Breast epithelium (tissue), 4 donors: ENCODE measurements around the gene TENM3. TPM values are rescaled to one million over a fixed set of nuclear protein-coding genes. Genes with fewer than 3 reads are reported as not detected.

Experiments used
- DNase-seq, 2 donors: peaks; one replicate each; pipeline ENCODE4 v3.0.0-alpha.2; 2019; ENCODE audit warnings: low spot score in 2 of 2
- H3K27ac ChIP-seq, 2 donors: fragments of 200-600 bp; sonication (generic) in 1 of 2; one replicate each; pipeline ENCODE4 v1.5.1; 2016 to 2019; ENCODE audit warnings: mild to moderate bottlenecking in 1 of 2
- H3K27me3 ChIP-seq, 2 donors: fragments of 200-600 bp; sonication (generic) in 1 of 2; one replicate each; pipeline versions ENCODE4 v1.5.1 to v1.6.0; 2017 to 2019; ENCODE audit warnings: control low read depth in 1 of 2, mild to moderate bottlenecking in 1 of 2
- H3K36me3 ChIP-seq: fragments of 200-600 bp; one replicate; pipeline ENCODE4 v1.5.1; 2019
- H3K4me1 ChIP-seq, 2 donors: fragments of 200-600 bp; sonication (generic); one replicate each; pipeline ENCODE4 v1.5.1; 2016 to 2019; ENCODE audit warnings: control low read depth in 1 of 2
- H3K4me3 ChIP-seq, 3 donors: fragments of 200-600 bp; sonication (generic); 1 replicate in 2 of 3; 2 replicates in 1 of 3; pipeline ENCODE4 v1.5.1; 2016 to 2019; ENCODE audit warnings: mild to moderate bottlenecking in 3 of 3, moderate library complexity in 2 of 3
- H3K9me3 ChIP-seq, 2 donors: fragments of 200-600 bp; sonication (generic) in 1 of 2; one replicate each; pipeline ENCODE4 v1.5.1; 2016 to 2019; ENCODE audit warnings: control low read depth in 1 of 2
- CTCF ChIP-seq, 3 donors: fragments of 450-650 bp; IDR thresholded peaks; one replicate each; pipeline ENCODE4 v1.5.1; 2016 to 2017; ENCODE audit warnings: antibody characterized with exemption in 3 of 3, mild to moderate bottlenecking in 3 of 3, moderate library complexity in 3 of 3
- POLR2A ChIP-seq: fragments of 450-650 bp; IDR thresholded peaks from one replicate; pipeline ENCODE4 v1.6.1; 2016; ENCODE audit warnings: antibody characterized with exemption, mild to moderate bottlenecking, moderate library complexity
- POLR2AphosphoS5 ChIP-seq, 3 donors: sonication (generic); formaldehyde crosslinking; IDR thresholded peaks; one replicate each; pipeline ENCODE4 v1.6.1; 2017; ENCODE audit warnings: antibody characterized with exemption in 3 of 3
- intact Hi-C: fragments of 100-400 bp; cut with DNase I; formaldehyde crosslinking; loops from one replicate; pipeline ENCODE4 v1.15.1; 2023; ENCODE audit warnings: low total_unique reads
- total RNA-seq, 3 donors: library from RNA; depleted of rRNA; stranded (reverse); fragments of >200 nt; gene quantifications; one replicate each; pipeline ENCODE4 v1.1.0, GENCODE V29; 2016

TENM3 gene
- total RNA-seq, 3 donors from 2014 or later, result 4.6 to 30.6 (median 8.8) TPM

- no peaks in the 10 kb centered on the region for H3K9me3 ChIP-seq
- H3K4me3 ChIP-seq, result no peak overlapping the region
- intact Hi-C loops, result no loop called here
- H3K36me3 ChIP-seq, result no peaks in the 10 kb centered on the region
- no peak for DNase-seq
- no peak overlapping the region for H3K27ac ChIP-seq
- TF ChIP-seq CTCF (IDR thresholded peaks at IDR 0.05) (no peak), POLR2AphosphoS5 (IDR thresholded peaks at IDR 0.05) (no peak), POLR2A (no peak)
- H3K4me1 ChIP-seq, result no peaks in the 10 kb centered on the region
- no peaks in the 10 kb centered on the region for H3K27me3 ChIP-seq
Observed at GRCh38 chr4:182429896-182430295, 186.7 kb downstream of the TENM3 start.

- DNase-seq, result no peak
- intact Hi-C loops, result no loop called here
- TF ChIP-seq POLR2AphosphoS5 (IDR thresholded peaks at IDR 0.05), result no peak
- TF ChIP-seq POLR2A, result no peak
- no peak for TF ChIP-seq CTCF (IDR thresholded peaks at IDR 0.05)
- H3K27ac ChIP-seq, result no peak overlapping the region
- H3K9me3 ChIP-seq, result no peaks in the 10 kb centered on the region
- H3K4me1 ChIP-seq, result no peaks in the 10 kb centered on the region
- H3K36me3 ChIP-seq, result no peaks in the 10 kb centered on the region
- no peaks in the 10 kb centered on the region for H3K27me3 ChIP-seq
- H3K4me3 ChIP-seq, result no peak overlapping the region
Observed at GRCh38 chr4:182432819-182433218, 189.6 kb downstream of the TENM3 start.

- H3K4me3 ChIP-seq, result no peak overlapping the region
- no peaks in the 10 kb centered on the region for H3K9me3 ChIP-seq
- no peak for DNase-seq
- no peak for TF ChIP-seq CTCF (IDR thresholded peaks at IDR 0.05)
- no peak for TF ChIP-seq POLR2AphosphoS5 (IDR thresholded peaks at IDR 0.05)
- no peak for TF ChIP-seq POLR2A
- no peaks in the 10 kb centered on the region for H3K36me3 ChIP-seq
- H3K4me1 ChIP-seq, result no peaks in the 10 kb centered on the region
- intact Hi-C loops, result no loop called here
- no peak overlapping the region for H3K27ac ChIP-seq
- H3K27me3 ChIP-seq, result no peaks in the 10 kb centered on the region
Observed at GRCh38 chr4:182434720-182435119, 191.5 kb downstream of the TENM3 start.

- H3K4me3 ChIP-seq, result no peak overlapping the region
- H3K4me1 ChIP-seq, result no peaks in the 10 kb centered on the region
- H3K27me3 ChIP-seq, result no peaks in the 10 kb centered on the region
- H3K36me3 ChIP-seq, result no peaks in the 10 kb centered on the region
- no peak overlapping the region for H3K27ac ChIP-seq
- intact Hi-C loops, result no loop called here
- DNase-seq, result no peak
- H3K9me3 ChIP-seq, result no peaks in the 10 kb centered on the region
- TF ChIP-seq CTCF (IDR thresholded peaks at IDR 0.05) (no peak), POLR2A (no peak), POLR2AphosphoS5 (IDR thresholded peaks at IDR 0.05) (no peak)
Observed at GRCh38 chr4:182435401-182435800, 192.2 kb downstream of the TENM3 start.

GRCh38 chr4:182443070-182443469 lies 199.9 kb downstream of the TENM3 start:
- intact Hi-C loops, result no loop called here
- no peak for DNase-seq
- H3K4me1 ChIP-seq, result no peaks in the 10 kb centered on the region
- H3K36me3 ChIP-seq, result no peaks in the 10 kb centered on the region
- H3K27ac ChIP-seq, result no peak overlapping the region
- no peaks in the 10 kb centered on the region for H3K9me3 ChIP-seq
- TF ChIP-seq CTCF (IDR thresholded peaks at IDR 0.05), result no peak
- no peak for TF ChIP-seq POLR2AphosphoS5 (IDR thresholded peaks at IDR 0.05)
- no peak for TF ChIP-seq POLR2A
- no peak overlapping the region for H3K4me3 ChIP-seq
- H3K27me3 ChIP-seq, result no peaks in the 10 kb centered on the region
